ENCODE data around the gene POU4F2.
"Not testable (repeated sequence)": the region's sequence is repeated elsewhere in the genome, so short reads cannot be mapped to it uniquely, and the experiment has no call there.

The POU4F2 gene

DNA sequence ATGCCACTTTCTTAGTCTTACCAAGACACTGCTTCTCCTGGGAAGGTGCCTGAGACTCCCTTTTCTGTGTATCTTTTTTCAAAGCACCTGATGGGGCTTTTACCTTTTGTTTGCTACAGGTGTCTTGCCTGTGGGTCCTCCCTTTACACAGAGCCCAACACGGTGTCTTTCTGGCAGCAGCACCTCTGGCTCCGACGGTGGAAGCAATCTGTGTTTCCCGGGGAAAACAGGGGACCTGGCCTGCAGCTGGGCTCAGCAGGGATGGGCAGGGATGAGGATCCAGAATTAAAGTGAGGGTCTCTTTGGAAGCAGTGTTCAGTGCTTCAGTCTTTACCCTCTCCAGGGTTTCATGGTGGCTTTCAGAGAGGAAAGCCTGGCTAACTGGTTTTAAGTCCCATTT lies 11.3 kb downstream of the POU4F2 start:
- H3K27ac ChIP-seq, result no peak overlapping the region

DNA sequence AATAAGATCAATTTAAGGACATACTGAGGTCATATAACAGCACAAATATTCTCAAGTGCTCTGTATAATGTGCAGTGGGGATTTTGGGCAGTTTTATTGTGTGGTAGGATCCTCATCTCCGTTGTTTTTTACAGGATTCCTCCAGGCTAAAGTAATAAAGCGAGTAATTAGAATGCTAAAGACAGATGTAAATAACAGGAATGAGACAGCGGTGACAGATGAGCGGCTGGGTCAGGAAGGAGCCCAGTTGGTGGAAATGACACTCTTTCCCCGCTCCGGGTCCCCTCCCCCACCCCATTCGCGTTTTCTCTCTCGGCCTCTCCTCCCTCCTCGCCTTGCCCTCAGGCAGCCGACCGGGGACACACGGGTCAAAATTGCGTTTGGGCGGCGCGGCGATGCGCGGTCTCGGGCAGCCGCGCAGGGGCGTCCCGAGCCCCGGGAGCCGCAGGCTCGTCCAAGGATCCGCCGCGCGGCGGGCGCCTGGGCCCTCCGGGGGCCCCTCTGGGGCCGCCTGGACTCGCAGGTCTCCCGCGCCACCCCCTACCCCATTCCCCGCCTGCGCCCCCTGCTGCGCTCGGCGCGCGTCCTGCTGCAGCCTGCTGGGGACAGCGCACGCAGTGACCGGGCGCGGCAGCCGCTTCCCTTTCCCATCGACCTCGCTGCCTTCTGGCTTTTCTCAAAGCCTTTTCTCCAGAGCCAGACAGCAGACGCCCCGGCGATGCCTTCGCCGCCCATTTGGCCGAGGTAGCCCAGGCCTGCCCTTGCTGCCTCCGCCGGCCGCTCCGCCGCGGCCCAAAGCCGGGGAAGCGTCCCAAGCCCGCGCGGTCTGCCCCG lies 16.2 kb downstream of the POU4F2 start:
- no peak overlapping the region for H3K27ac ChIP-seq
- DNase-seq (ENCODE audit: low read depth, low spot score), result no peak

More for the DNA sequence above, 11.3 kb downstream of the POU4F2 start:
- no peak for DNase-seq (ENCODE audit: low read depth, low spot score)

DNA sequence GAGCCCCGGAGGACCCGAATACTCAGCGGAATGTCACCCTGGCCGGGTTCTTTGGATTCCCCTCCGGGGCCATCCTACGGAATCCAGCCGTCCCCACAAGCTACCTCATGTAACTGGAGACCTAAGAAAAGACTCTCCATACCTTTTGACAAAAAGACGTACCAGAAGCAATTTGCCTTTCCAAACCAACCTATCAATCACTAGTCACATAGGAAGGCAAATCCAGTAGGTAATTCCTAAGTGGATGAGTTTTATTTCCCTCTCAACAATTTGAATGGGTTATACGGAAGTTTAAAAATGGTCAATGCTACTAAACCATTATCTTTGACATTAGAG lies 16.8 kb downstream of the POU4F2 start:
- no peak for DNase-seq (ENCODE audit: low read depth, low spot score)
- H3K27ac ChIP-seq, result no peak overlapping the region

DNA sequence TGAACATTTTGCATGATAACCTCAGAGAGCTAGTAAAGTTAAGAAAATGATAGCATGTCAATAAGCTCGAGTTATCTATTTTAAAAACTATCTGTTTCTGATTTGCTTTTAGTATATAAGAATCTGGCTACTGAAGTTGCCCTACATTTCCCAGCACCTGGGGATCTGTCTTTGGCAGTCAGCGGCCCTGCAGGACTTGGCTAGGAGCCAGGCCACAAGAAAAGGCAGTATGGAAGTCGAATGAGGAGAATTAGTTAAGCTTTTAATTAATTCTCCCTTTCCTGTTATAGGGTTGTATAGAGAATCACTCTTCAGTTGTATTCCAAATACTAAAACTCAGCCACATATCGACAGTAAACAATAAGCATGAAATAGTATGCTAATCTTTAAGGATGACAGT lies 22.7 kb downstream of the POU4F2 start:
- DNase-seq (ENCODE audit: low read depth, low spot score), result no peak
- no peak overlapping the region for H3K27ac ChIP-seq

DNA sequence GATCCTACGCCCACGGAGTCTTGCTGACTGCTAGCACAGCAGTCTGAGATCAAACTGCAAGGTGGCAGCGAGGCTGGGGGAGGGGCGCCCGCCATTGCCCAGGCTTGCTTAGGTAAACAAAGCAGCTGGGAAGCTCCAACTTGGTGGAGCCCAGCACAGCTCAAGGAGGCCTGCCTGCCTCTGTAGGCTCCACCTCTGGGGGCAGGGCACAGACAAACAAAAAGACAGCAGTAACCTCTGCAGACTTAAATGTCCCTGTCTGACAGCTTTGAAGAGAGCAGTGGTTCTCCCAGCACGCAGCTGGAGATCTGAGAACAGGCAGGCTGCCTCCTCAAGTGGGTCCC lies 25.2 kb downstream of the POU4F2 start:
- H3K27ac ChIP-seq; DNase-seq (ENCODE audit: low read depth, low spot score): not testable (repeated sequence)

DNA sequence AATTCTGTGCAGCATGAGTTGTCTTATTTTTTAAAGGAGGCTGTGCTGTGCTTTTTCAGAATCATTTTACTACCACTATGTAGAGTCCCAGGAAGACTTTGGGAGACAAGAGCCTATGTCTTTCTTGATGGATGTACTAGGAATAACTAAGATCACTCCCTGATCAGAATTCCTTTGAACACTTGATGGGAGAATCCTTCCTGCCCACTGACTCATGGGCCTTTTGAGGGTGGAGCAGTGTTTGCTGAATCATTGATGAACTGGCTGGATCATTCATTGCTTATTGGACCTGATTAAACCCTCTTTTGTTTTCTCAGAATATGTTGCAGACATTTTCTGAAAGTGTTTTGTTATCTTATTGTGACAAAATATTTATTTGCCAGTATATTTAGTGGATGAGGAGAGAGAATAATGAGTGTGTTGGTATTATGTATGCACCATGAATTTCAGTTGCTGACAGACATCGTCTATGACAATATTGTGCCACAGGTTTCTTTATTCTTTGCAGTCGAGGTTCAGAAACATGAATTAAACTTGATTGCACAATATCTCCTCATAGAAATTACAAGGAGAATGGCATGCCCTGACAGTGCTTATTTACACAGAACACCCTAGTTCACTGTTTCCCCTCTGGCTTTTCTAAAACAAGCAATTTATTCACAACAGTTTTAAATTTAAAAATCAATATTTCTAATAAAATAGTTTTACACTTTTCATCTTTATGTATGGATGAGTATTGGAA lies 36.3 kb downstream of the POU4F2 start:
- no peak for DNase-seq (ENCODE audit: low read depth, low spot score)
- no peak overlapping the region for H3K27ac ChIP-seq

All from epithelial cell of prostate (primary cell).